ENCODE data around the gene ARRDC4.

- TF ChIP-seq YY1 (IDR thresholded peaks at IDR 0.05; ENCODE audit: insufficient read depth, insufficient read length), result no peak
- TF ChIP-seq ZNF274 (IDR thresholded peaks at IDR 0.05; ENCODE audit: low read depth, low read length), result no peak
Measured at GRCh38 chr15:97993310-97993738, 32.8 kb downstream of the ARRDC4 start.

Data from NT2/D1 (cell line).